SK-N-SH treated with all-trans-retinoic acid at 6 μM for 48 hours (cell line): ENCODE results near the gene LSMEM2.

Experiments
- CSDC2 ChIP-seq: fragments of 250-450 bp; sonication (Bioruptor Pico); IDR thresholded peaks from 2 replicates; pipeline ENCODE4 v1.5.0; 2020; ENCODE audit warnings: mild to moderate bottlenecking, moderate library complexity
- ESRRG ChIP-seq: fragments of 250-450 bp; sonication (Bioruptor Pico); IDR thresholded peaks from 2 replicates; pipeline ENCODE4 v1.6.1; 2021; ENCODE audit warnings: mild to moderate bottlenecking
- RARB ChIP-seq: fragments of 250-450 bp; sonication (Bioruptor Pico); IDR thresholded peaks from 2 replicates; pipeline ENCODE4 v1.8.0; 2021; ENCODE audit warnings: mild to moderate bottlenecking, moderate library complexity
- TCF4 ChIP-seq: fragments of 250-450 bp; sonication (Bioruptor Pico); IDR thresholded peaks from 2 replicates; pipeline ENCODE4 v1.8.0; 2021; ENCODE audit warnings: mild to moderate bottlenecking, moderate library complexity, borderline replicate concordance
- TOX ChIP-seq: fragments of 250-450 bp; sonication (Bioruptor Pico); IDR thresholded peaks from 2 replicates; pipeline ENCODE4 v1.8.0; 2021; ENCODE audit warnings: mild to moderate bottlenecking, moderate library complexity, borderline replicate concordance
- ZC3H10 ChIP-seq: fragments of 250-450 bp; sonication (Bioruptor Pico); IDR thresholded peaks from 2 replicates; pipeline ENCODE4 v1.5.1; 2021; ENCODE audit warnings: mild to moderate bottlenecking, moderate library complexity
- ZFP3 ChIP-seq: fragments of 250-450 bp; sonication (Bioruptor Pico); IDR thresholded peaks from 2 replicates; pipeline ENCODE4 v1.5.0; 2020; ENCODE audit warnings: mild to moderate bottlenecking, moderate library complexity
- ZFP30 ChIP-seq: fragments of 450-650 bp; formaldehyde crosslinking; IDR thresholded peaks from 2 replicates; pipeline ENCODE4 v1.5.0; 2022; ENCODE audit warnings: mild to moderate bottlenecking, moderate library complexity
- ZNF565 ChIP-seq: fragments of 450-650 bp; formaldehyde crosslinking; conservative IDR thresholded peaks from 2 replicates; pipeline ENCODE4 v1.5.0; 2020; ENCODE audit warnings: low read depth, mild to moderate bottlenecking, moderate library complexity
- ZNF70 ChIP-seq: fragments of 450-650 bp; formaldehyde crosslinking; IDR thresholded peaks from 2 replicates; pipeline ENCODE4 v1.5.0; 2020; ENCODE audit warnings: mild to moderate bottlenecking, moderate library complexity
- ZNF8 ChIP-seq: fragments of 450-650 bp; formaldehyde crosslinking; IDR thresholded peaks from 2 replicates; pipeline ENCODE4 v1.5.0; 2020; ENCODE audit warnings: mild to moderate bottlenecking, moderate library complexity
- TF ChIP-seq, protein P1 (sequence below): fragments of 250-450 bp; sonication (Bioruptor Pico); IDR thresholded peaks from 2 replicates; pipeline ENCODE4 v1.8.0; 2020; ENCODE audit warnings: mild to moderate bottlenecking, moderate library complexity, borderline replicate concordance
- TF ChIP-seq, protein P2 (sequence below): fragments of 250-450 bp; sonication (Bioruptor Pico); IDR thresholded peaks from 2 replicates; pipeline ENCODE4 v1.8.0; 2021; ENCODE audit warnings: low read depth, mild to moderate bottlenecking, moderate library complexity, borderline replicate concordance
- TF ChIP-seq, protein P3 (sequence below): fragments of 250-450 bp; sonication (Bioruptor Pico); IDR thresholded peaks from 2 replicates; pipeline ENCODE4 v1.5.0; 2020; ENCODE audit warnings: mild to moderate bottlenecking, moderate library complexity

DNA sequence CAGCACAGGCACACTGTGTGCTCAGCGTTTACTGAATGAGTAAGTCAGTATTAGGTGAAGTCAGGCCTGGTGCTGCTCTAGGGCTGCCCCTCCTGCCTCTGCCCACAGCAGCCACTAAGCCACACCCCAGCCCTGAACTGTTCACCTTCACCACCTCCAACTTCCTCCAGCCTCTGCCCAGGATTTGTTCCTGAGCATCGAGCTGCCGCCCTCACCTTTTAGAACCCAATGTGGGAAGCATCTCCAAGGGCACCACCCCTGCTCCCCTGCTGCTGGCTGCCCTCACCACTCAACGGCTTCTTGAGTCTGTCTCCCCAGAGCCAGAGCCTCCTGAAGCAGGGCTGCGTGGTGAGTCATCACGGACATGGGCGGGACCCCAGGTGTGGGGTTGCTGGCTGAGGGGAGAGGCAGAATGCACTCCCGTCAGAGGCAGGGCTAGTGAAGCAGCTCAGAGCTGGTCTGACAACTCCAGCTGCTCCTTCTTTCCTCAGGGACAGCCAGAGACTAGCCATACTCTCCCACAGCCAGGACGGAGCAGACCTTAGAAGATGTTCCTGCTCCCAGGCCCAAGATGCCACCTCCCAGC, 37.9 kb downstream of the LSMEM2 start:
- TF ChIP-seq, protein P1, sequence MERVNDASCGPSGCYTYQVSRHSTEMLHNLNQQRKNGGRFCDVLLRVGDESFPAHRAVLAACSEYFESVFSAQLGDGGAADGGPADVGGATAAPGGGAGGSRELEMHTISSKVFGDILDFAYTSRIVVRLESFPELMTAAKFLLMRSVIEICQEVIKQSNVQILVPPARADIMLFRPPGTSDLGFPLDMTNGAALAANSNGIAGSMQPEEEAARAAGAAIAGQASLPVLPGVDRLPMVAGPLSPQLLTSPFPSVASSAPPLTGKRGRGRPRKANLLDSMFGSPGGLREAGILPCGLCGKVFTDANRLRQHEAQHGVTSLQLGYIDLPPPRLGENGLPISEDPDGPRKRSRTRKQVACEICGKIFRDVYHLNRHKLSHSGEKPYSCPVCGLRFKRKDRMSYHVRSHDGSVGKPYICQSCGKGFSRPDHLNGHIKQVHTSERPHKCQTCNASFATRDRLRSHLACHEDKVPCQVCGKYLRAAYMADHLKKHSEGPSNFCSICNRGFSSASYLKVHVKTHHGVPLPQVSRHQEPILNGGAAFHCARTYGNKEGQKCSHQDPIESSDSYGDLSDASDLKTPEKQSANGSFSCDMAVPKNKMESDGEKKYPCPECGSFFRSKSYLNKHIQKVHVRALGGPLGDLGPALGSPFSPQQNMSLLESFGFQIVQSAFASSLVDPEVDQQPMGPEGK: no peak
- TF ChIP-seq RARB (CRISPR knock-in tag) (no peak), ZFP30 (no peak), TOX (CRISPR knock-in tag) (no peak), ESRRG (CRISPR knock-in tag) (no peak), CSDC2 (no peak), ZC3H10 (CRISPR knock-in tag) (no peak), TCF4 (CRISPR knock-in tag) (no peak), ZNF70 (no peak), ZNF565 (CRISPR knock-in tag) (no peak), ZNF8 (CRISPR knock-in tag) (no peak), ZFP3 (CRISPR knock-in tag) (no peak)
- TF ChIP-seq, protein P2, sequence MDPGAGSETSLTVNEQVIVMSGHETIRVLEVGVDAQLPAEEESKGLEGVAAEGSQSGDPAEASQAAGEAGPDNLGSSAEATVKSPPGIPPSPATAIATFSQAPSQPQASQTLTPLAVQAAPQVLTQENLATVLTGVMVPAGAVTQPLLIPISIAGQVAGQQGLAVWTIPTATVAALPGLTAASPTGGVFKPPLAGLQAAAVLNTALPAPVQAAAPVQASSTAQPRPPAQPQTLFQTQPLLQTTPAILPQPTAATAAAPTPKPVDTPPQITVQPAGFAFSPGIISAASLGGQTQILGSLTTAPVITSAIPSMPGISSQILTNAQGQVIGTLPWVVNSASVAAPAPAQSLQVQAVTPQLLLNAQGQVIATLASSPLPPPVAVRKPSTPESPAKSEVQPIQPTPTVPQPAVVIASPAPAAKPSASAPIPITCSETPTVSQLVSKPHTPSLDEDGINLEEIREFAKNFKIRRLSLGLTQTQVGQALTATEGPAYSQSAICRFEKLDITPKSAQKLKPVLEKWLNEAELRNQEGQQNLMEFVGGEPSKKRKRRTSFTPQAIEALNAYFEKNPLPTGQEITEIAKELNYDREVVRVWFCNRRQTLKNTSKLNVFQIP (CRISPR knock-in tag): no peak
- TF ChIP-seq, protein P3, sequence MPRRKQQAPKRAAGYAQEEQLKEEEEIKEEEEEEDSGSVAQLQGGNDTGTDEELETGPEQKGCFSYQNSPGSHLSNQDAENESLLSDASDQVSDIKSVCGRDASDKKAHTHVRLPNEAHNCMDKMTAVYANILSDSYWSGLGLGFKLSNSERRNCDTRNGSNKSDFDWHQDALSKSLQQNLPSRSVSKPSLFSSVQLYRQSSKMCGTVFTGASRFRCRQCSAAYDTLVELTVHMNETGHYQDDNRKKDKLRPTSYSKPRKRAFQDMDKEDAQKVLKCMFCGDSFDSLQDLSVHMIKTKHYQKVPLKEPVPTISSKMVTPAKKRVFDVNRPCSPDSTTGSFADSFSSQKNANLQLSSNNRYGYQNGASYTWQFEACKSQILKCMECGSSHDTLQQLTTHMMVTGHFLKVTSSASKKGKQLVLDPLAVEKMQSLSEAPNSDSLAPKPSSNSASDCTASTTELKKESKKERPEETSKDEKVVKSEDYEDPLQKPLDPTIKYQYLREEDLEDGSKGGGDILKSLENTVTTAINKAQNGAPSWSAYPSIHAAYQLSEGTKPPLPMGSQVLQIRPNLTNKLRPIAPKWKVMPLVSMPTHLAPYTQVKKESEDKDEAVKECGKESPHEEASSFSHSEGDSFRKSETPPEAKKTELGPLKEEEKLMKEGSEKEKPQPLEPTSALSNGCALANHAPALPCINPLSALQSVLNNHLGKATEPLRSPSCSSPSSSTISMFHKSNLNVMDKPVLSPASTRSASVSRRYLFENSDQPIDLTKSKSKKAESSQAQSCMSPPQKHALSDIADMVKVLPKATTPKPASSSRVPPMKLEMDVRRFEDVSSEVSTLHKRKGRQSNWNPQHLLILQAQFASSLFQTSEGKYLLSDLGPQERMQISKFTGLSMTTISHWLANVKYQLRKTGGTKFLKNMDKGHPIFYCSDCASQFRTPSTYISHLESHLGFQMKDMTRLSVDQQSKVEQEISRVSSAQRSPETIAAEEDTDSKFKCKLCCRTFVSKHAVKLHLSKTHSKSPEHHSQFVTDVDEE: no peak
